SK-N-SH (cell line): Measurements from ENCODE around the gene RPUSD3. TPM values are rescaled to one million over a fixed set of nuclear protein-coding genes. Genes with fewer than 3 reads are reported as not detected.

Experiments
- CTCF ChIA-PET: fragments of 300-600, 350-600 bp; formaldehyde crosslinking; extraction: SDS; loops from one replicate; lab custom pipeline; 2021; lab: Yijun Ruan, JAX
- POLR2A ChIA-PET: fragments of 350-600 bp; sonication (Branson Sonifier 250); formaldehyde crosslinking; extraction: SDS; loops from one replicate; lab custom pipeline; 2020; ENCODE audit warnings: antibody characterized with exemption, inconsistent platforms; lab: Yijun Ruan, JAX
- DNase-seq: peaks from one replicate; pipeline ENCODE4 v3.0.0; 2012
- H2AFZ ChIP-seq: fragments of 200-600 bp; sonication (generic); 2 replicates; pipeline ENCODE4 v1.8.1; 2016; ENCODE audit warnings: antibody characterized with exemption, mild to moderate bottlenecking, low read depth
- H3F3A ChIP-seq: fragments of 200-600 bp; sonication (generic); replicated peaks from 2 replicates; pipeline ENCODE3; 2016; ENCODE audit warnings: antibody characterized with exemption, mild to moderate bottlenecking; ENCODE audit not compliant: insufficient read depth
- H3K27ac ChIP-seq, 2 experiments: fragments of 200-500 bp in 1 of 2; fragments of 200-600 bp in 1 of 2; sonication (Bioruptor generic) in 1 of 2; sonication (generic), shearing (Covaris generic) in 1 of 2; 2 replicates each; pipeline versions ENCODE4 v1.5.1 to v1.6.1; 2014 to 2016; ENCODE audit warnings: low read depth in 2 of 2, inconsistent platforms in 1 of 2, low read length in 1 of 2, mild to moderate bottlenecking in 1 of 2, mixed read lengths in 1 of 2
- H3K27me3 ChIP-seq: fragments of 200-600 bp; sonication (generic), shearing (Covaris generic); 2 replicates; pipeline ENCODE4 v1.6.1; 2016; ENCODE audit warnings: mixed run types; ENCODE audit not compliant: insufficient read depth
- H3K36me3 ChIP-seq, 2 experiments: fragments of 200-500 bp in 1 of 2; fragments of 200-600 bp in 1 of 2; sonication (Bioruptor generic) in 1 of 2; sonication (generic) in 1 of 2; replicated peaks in 1 of 2; 2 replicates each; pipeline versions ENCODE3 to v1.5.1; 2014 to 2016; ENCODE audit warnings: low read length in 1 of 2, mild to moderate bottlenecking in 1 of 2; ENCODE audit not compliant: insufficient read depth in 2 of 2, control insufficient read depth in 1 of 2
- H3K4me1 ChIP-seq, 2 experiments: fragments of 200-500 bp in 1 of 2; fragments of 200-600 bp in 1 of 2; sonication (Bioruptor generic) in 1 of 2; sonication (generic), shearing (Covaris generic) in 1 of 2; 2 replicates each; pipeline versions ENCODE4 v1.5.1 to v1.6.1; 2014 to 2016; ENCODE audit warnings: low read depth in 1 of 2, low read length in 1 of 2, mixed run types in 1 of 2; ENCODE audit not compliant: insufficient read depth in 2 of 2, control insufficient read depth in 1 of 2
- H3K4me2 ChIP-seq: fragments of 200-600 bp; sonication (generic), shearing (Covaris generic); 2 replicates; pipeline ENCODE4 v1.6.1; 2017; ENCODE audit warnings: mixed run types
- H3K4me3 ChIP-seq, 2 experiments: fragments of 200-500 bp in 1 of 2; fragments of 200-600 bp in 1 of 2; sonication (Bioruptor generic) in 1 of 2; sonication (generic), shearing (Covaris generic) in 1 of 2; 2 replicates each; pipeline versions ENCODE4 v1.5.1 to v1.8.1; 2014 to 2016; ENCODE audit warnings: low read depth in 2 of 2, inconsistent platforms in 1 of 2, low read length in 1 of 2, mild to moderate bottlenecking in 1 of 2, mixed read lengths in 1 of 2, moderate library complexity in 1 of 2
- H3K79me2 ChIP-seq: fragments of 200-600 bp; sonication (generic); 2 replicates; pipeline ENCODE4 v1.8.1; 2017; ENCODE audit warnings: mild to moderate bottlenecking; ENCODE audit not compliant: insufficient read depth
- H3K9ac ChIP-seq: fragments of 200-600 bp; sonication (generic); 2 replicates; pipeline ENCODE4 v1.6.1; 2017; ENCODE audit warnings: mixed run types
- H3K9me2 ChIP-seq: fragments of 200-600 bp; sonication (generic); 2 replicates; pipeline ENCODE4 v1.6.1; 2017; ENCODE audit warnings: mixed run types
- H3K9me3 ChIP-seq: fragments of 200-600 bp; sonication (generic); 2 replicates; pipeline ENCODE4 v1.6.1; 2017; ENCODE audit warnings: mixed run types, mild to moderate bottlenecking, moderate library complexity
- H4K20me1 ChIP-seq: fragments of 200-600 bp; sonication (generic); 2 replicates; pipeline ENCODE4 v1.6.1; 2017; ENCODE audit warnings: mild to moderate bottlenecking, mixed run types; ENCODE audit not compliant: insufficient read depth
- CHD2 ChIP-seq: fragments of 150-350 bp; IDR thresholded peaks from 2 replicates; pipeline ENCODE4 v1.6.1; 2018; ENCODE audit warnings: low read length; ENCODE audit not compliant: partially characterized antibody
- EP300 ChIP-seq, 2 experiments: IDR thresholded peaks; 2 replicates each; pipeline versions ENCODE4 v1.4.0 to v1.6.1; 2012; ENCODE audit warnings: borderline replicate concordance in 1 of 2, low read depth in 1 of 2, low read length in 1 of 2
- EZH2phosphoT487 ChIP-seq: fragments of 200-600 bp; sonication (generic); IDR thresholded peaks from 2 replicates; pipeline ENCODE4 v1.6.1; 2017; ENCODE audit warnings: low read depth, mixed run types, mild to moderate bottlenecking, antibody characterized with exemption, moderate library complexity, borderline replicate concordance
- FOXM1 ChIP-seq: IDR thresholded peaks from 2 replicates; pipeline ENCODE4 v1.4.0; 2012; ENCODE audit warnings: low read depth, mild to moderate bottlenecking
- GABPA ChIP-seq: IDR thresholded peaks from 2 replicates; pipeline ENCODE4 v1.4.0; 2012; ENCODE audit warnings: low read depth, mild to moderate bottlenecking
- MEF2A ChIP-seq: IDR thresholded peaks from 2 replicates; pipeline ENCODE4 v1.4.0; 2012; ENCODE audit warnings: low read depth, borderline replicate concordance
- NRF1 ChIP-seq: IDR thresholded peaks from 2 replicates; pipeline ENCODE4 v1.6.1; 2012; ENCODE audit warnings: low read depth, mild to moderate bottlenecking, low read length
- RCOR1 ChIP-seq: fragments of 150-350 bp; IDR thresholded peaks from 2 replicates; pipeline ENCODE4 v1.6.1; 2017; ENCODE audit warnings: antibody characterized with exemption, low read length
- YY1 ChIP-seq: IDR thresholded peaks from 2 replicates; pipeline ENCODE4 v1.4.0; 2012; ENCODE audit warnings: low read depth, mild to moderate bottlenecking
- WGBS: methylation state at CpG from one replicate; pipeline ENCODE4 v1.1.6; 2017; ENCODE audit warnings: low lambda C conversion rate; 5-methylcytosine and 5-hydroxymethylcytosine counted together
- polyA plus RNA-seq, 3 experiments: library from polyadenylated mRNA; depleted of rRNA; stranded (reverse); fragments of >200 nt; gene quantifications; 2 replicates each; pipeline ENCODE4 v1.2.3, GENCODE V29; 2012
- TF ChIP-seq, protein P1 (sequence below): IDR thresholded peaks from 2 replicates; pipeline ENCODE4 v1.4.0; 2012; ENCODE audit warnings: low read depth, borderline replicate concordance
- TF ChIP-seq, protein P2 (sequence below): IDR thresholded peaks from 2 replicates; pipeline ENCODE4 v1.4.0; 2012; ENCODE audit warnings: low read depth, borderline replicate concordance
- TF ChIP-seq, protein P3 (sequence below): IDR thresholded peaks from 2 replicates; pipeline ENCODE4 v1.4.0; 2012; ENCODE audit warnings: low read depth
- TF ChIP-seq, protein P4 (sequence below): fragments of 150-350 bp; IDR thresholded peaks from 2 replicates; pipeline ENCODE4 v1.6.1; 2017; ENCODE audit warnings: antibody characterized with exemption, low read length, low read depth, borderline replicate concordance
- TF ChIP-seq, protein P5 (sequence below): IDR thresholded peaks from 2 replicates; pipeline ENCODE4 v1.6.1; 2012; ENCODE audit warnings: mild to moderate bottlenecking, low read depth, low read length, moderate library complexity
- TF ChIP-seq, protein P6 (sequence below): fragments of 200-600 bp; sonication (generic); IDR thresholded peaks from 2 replicates; pipeline ENCODE4 v1.6.1; 2017; ENCODE audit warnings: antibody characterized with exemption, mild to moderate bottlenecking, moderate library complexity

Gene RPUSD3
- polyA plus RNA-seq, 1 of the 3 experiments (the other 2 are of a cell fraction): 43.4 TPM

DNA sequence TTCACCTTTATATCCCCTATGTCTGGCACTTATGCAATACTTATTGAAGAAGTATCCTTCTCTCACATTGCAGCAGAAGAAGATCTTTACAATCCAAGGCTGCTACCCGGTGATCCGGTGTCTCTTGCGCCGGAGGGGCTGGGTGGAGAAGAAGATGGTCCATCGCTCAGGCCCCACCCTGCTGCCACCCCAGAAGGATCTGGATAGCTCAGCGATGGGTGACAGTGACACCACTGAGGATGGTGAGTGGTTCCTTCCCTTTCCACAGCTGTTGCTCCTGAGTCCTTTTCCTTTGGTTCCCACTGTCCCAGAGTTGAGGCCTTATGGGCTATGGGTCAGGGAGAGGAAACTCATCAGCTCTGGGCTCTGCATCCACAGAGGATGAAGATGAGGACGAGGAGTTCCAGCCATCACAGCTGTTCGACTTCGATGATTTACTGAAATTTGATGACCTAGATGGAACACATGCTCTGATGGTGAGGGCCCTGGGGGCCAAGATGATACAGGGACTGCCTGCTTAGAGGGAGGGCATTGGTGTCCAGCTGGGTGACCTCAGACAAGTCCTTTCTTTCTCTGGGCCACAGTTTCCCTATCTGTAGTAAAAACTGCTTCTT, 30.8 kb downstream of the RPUSD3 start:
- no peaks in the 10 kb centered on the region for H3K27me3 ChIP-seq
- H3K9me2 ChIP-seq: no peaks in the 10 kb centered on the region
- no peak overlapping the region for H3K4me2 ChIP-seq
- TF ChIP-seq, protein P1, sequence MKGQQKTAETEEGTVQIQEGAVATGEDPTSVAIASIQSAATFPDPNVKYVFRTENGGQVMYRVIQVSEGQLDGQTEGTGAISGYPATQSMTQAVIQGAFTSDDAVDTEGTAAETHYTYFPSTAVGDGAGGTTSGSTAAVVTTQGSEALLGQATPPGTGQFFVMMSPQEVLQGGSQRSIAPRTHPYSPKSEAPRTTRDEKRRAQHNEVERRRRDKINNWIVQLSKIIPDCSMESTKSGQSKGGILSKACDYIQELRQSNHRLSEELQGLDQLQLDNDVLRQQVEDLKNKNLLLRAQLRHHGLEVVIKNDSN: no peak
- TF ChIP-seq, protein P2, sequence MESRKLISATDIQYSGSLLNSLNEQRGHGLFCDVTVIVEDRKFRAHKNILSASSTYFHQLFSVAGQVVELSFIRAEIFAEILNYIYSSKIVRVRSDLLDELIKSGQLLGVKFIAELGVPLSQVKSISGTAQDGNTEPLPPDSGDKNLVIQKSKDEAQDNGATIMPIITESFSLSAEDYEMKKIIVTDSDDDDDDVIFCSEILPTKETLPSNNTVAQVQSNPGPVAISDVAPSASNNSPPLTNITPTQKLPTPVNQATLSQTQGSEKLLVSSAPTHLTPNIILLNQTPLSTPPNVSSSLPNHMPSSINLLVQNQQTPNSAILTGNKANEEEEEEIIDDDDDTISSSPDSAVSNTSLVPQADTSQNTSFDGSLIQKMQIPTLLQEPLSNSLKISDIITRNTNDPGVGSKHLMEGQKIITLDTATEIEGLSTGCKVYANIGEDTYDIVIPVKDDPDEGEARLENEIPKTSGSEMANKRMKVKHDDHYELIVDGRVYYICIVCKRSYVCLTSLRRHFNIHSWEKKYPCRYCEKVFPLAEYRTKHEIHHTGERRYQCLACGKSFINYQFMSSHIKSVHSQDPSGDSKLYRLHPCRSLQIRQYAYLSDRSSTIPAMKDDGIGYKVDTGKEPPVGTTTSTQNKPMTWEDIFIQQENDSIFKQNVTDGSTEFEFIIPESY: no peak
- TF ChIP-seq GABPA (no peak), YY1 (no peak), FOXM1 (no peak), RCOR1 (no peak), CHD2 (no peak), EP300 (IDR thresholded peaks at IDR 0.05; ENCODE audit: borderline replicate concordance in 1 of 2, low read depth in 1 of 2, low read length in 1 of 2) (no peak), EZH2phosphoT487 (no peak), NRF1 (no peak)
- TF ChIP-seq, protein P3, sequence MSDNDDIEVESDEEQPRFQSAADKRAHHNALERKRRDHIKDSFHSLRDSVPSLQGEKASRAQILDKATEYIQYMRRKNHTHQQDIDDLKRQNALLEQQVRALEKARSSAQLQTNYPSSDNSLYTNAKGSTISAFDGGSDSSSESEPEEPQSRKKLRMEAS: no peak
- peaks cover 16% of the 10 kb centered on the region for H3F3A ChIP-seq
- H3K36me3 ChIP-seq: peaks cover 4 to 6% of the 10 kb centered on the region in 2 experiments
- no peak overlapping the region for H3K9ac ChIP-seq
- POLR2A ChIA-PET: interaction anchor here (0.6 kb wide), 1 partner anchor 64 kb away, joined by 3 read pairs; no protein-coding TSS in a partner anchor
- over 99% methylated on average over 9 of the region's 9 CpGs for WGBS
- no peaks in the 10 kb centered on the region for H4K20me1 ChIP-seq
- H3K9me3 ChIP-seq: no peaks in the 10 kb centered on the region
- DNase-seq: no peak
- H3K4me1 ChIP-seq: peaks cover 3 to 20% of the 10 kb centered on the region in 2 experiments; a peak in 1 of 4 replicates
- CTCF ChIA-PET: interaction anchor here (1.3 kb wide), 1 partner anchor 11 kb away, joined by 3 read pairs; no protein-coding TSS in a partner anchor
- H3K79me2 ChIP-seq: no peaks in the 10 kb centered on the region
- H3K4me3 ChIP-seq: no peak overlapping the region
- no peak overlapping the region for H3K27ac ChIP-seq
- H2AFZ ChIP-seq: no peak overlapping the region

DNA sequence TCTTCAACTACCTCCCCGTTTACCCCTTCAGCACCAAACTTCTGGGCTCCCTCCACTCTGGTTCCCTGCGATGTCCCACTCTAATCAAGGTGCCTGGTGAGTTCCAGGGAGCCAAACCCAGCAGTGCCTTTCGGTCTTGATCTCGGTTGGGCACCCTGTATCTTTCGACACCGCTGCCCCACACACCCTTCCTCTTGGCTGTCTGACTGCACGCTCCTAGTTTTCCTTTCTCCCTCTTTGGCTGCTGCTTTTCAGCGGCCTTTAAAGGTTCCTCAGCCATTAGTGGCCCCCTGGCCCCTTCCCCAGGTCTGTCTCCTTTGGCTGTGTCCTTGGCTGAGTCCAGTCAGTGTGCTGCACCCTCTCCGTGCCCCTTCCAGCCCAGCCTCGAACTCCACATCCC, 33.0 kb downstream of the RPUSD3 start:
- Histone ChIP-seq H3K79me2 (no peaks in the 10 kb centered on the region), H3K27me3 (no peaks in the 10 kb centered on the region), H3K4me2 (peak overlapping the region; percentile 86; the same call in 1 of the 2 replicates), H3K4me1 (peaks cover 3 to 20% of the 10 kb centered on the region in 2 experiments; a peak in 1 of 4 replicates), H3K9ac (no peak overlapping the region), H3K9me2 (no peaks in the 10 kb centered on the region), H2AFZ (no peak overlapping the region), H3K9me3 (no peaks in the 10 kb centered on the region), H3F3A (peaks cover 30% of the 10 kb centered on the region), H3K27ac (no peak overlapping the region; a peak in 1 of 4 replicates), H3K4me3 (peak overlapping the region in 1 of 2 experiments; percentile 61; a peak in 1 of 4 replicates), H4K20me1 (no peaks in the 10 kb centered on the region), H3K36me3 (peaks cover 13 to 23% of the 10 kb centered on the region in 2 experiments)
- DNase-seq: no peak
- POLR2A ChIA-PET: interaction anchor here (0.7 kb wide), 1 partner anchor 18 kb away, joined by 3 read pairs; the partner anchor contains the start of gene ARPC4
- 90% methylated on average over 10 of the region's 10 CpGs for WGBS
- CTCF ChIA-PET: interaction anchor here (1.2 kb wide), 1 partner anchor 9 kb away, joined by 3 read pairs; no protein-coding TSS in a partner anchor
- TF ChIP-seq, protein P4, sequence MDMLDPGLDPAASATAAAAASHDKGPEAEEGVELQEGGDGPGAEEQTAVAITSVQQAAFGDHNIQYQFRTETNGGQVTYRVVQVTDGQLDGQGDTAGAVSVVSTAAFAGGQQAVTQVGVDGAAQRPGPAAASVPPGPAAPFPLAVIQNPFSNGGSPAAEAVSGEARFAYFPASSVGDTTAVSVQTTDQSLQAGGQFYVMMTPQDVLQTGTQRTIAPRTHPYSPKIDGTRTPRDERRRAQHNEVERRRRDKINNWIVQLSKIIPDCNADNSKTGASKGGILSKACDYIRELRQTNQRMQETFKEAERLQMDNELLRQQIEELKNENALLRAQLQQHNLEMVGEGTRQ: no peak
- TF ChIP-seq, protein P5, sequence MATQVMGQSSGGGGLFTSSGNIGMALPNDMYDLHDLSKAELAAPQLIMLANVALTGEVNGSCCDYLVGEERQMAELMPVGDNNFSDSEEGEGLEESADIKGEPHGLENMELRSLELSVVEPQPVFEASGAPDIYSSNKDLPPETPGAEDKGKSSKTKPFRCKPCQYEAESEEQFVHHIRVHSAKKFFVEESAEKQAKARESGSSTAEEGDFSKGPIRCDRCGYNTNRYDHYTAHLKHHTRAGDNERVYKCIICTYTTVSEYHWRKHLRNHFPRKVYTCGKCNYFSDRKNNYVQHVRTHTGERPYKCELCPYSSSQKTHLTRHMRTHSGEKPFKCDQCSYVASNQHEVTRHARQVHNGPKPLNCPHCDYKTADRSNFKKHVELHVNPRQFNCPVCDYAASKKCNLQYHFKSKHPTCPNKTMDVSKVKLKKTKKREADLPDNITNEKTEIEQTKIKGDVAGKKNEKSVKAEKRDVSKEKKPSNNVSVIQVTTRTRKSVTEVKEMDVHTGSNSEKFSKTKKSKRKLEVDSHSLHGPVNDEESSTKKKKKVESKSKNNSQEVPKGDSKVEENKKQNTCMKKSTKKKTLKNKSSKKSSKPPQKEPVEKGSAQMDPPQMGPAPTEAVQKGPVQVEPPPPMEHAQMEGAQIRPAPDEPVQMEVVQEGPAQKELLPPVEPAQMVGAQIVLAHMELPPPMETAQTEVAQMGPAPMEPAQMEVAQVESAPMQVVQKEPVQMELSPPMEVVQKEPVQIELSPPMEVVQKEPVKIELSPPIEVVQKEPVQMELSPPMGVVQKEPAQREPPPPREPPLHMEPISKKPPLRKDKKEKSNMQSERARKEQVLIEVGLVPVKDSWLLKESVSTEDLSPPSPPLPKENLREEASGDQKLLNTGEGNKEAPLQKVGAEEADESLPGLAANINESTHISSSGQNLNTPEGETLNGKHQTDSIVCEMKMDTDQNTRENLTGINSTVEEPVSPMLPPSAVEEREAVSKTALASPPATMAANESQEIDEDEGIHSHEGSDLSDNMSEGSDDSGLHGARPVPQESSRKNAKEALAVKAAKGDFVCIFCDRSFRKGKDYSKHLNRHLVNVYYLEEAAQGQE: no peak
- TF ChIP-seq MEF2A: no peak
- TF ChIP-seq, protein P1: no peak
- TF ChIP-seq, protein P6, sequence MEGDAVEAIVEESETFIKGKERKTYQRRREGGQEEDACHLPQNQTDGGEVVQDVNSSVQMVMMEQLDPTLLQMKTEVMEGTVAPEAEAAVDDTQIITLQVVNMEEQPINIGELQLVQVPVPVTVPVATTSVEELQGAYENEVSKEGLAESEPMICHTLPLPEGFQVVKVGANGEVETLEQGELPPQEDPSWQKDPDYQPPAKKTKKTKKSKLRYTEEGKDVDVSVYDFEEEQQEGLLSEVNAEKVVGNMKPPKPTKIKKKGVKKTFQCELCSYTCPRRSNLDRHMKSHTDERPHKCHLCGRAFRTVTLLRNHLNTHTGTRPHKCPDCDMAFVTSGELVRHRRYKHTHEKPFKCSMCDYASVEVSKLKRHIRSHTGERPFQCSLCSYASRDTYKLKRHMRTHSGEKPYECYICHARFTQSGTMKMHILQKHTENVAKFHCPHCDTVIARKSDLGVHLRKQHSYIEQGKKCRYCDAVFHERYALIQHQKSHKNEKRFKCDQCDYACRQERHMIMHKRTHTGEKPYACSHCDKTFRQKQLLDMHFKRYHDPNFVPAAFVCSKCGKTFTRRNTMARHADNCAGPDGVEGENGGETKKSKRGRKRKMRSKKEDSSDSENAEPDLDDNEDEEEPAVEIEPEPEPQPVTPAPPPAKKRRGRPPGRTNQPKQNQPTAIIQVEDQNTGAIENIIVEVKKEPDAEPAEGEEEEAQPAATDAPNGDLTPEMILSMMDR: no peak
